ENCODE data around the gene RPS4Y2. TPM values are rescaled to one million over a fixed set of nuclear protein-coding genes. Genes with fewer than 3 reads are reported as not detected.

Gene RPS4Y2
- total RNA-seq, 1 donor = not detected

DNA sequence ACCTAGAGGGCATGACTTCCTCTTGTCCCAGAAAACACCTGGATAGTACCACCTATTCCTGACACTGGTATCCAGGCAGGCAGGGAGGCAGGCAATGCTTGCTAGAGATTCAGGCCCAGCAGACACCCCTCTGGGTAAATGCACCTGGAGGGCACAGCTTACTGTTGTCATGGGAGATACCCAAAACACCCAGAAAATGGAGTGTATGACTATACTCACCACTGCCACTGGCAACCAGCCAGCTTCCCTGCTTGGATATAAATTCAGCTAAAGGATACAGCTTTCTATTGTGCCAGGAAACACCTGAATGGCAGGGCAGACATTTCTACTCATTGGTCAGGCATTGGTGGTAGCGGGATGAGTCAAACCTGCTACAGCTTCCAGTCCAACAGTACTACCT is 58.9 kb downstream of the RPS4Y2 start:
- no peak for DNase-seq (ENCODE audit: low read depth)
- TF ChIP-seq, protein P1, sequence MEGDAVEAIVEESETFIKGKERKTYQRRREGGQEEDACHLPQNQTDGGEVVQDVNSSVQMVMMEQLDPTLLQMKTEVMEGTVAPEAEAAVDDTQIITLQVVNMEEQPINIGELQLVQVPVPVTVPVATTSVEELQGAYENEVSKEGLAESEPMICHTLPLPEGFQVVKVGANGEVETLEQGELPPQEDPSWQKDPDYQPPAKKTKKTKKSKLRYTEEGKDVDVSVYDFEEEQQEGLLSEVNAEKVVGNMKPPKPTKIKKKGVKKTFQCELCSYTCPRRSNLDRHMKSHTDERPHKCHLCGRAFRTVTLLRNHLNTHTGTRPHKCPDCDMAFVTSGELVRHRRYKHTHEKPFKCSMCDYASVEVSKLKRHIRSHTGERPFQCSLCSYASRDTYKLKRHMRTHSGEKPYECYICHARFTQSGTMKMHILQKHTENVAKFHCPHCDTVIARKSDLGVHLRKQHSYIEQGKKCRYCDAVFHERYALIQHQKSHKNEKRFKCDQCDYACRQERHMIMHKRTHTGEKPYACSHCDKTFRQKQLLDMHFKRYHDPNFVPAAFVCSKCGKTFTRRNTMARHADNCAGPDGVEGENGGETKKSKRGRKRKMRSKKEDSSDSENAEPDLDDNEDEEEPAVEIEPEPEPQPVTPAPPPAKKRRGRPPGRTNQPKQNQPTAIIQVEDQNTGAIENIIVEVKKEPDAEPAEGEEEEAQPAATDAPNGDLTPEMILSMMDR (IDR thresholded peaks at IDR 0.05; ENCODE audit: insufficient read depth, low read depth, low read length) = no peak
- H3K4me3 ChIP-seq (ENCODE audit: low read depth, low read length) = no peak overlapping the region

DNA sequence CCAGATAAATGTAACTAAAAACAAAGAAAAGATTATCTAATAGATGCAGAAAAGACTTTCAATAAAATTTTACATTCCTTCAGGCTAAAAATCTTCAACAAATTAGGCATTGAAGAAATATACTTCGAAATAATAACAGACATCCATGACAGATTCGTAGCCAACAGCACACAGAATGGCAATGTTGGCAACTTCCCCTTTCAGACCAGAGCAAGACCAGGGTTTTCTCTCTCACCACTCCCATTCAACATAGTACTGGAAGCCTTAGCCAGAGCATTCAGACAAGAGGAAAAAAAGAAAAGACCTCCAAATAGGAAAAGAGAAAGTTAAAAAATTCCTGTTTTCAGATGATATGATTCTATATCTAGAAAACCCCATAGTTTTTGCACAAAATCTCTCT is 61.2 kb downstream of the RPS4Y2 start:
- no peak overlapping the region for H3K4me3 ChIP-seq (ENCODE audit: low read depth, low read length)
- DNase-seq (ENCODE audit: low read depth) = no peak
- TF ChIP-seq, protein P1 (IDR thresholded peaks at IDR 0.05; ENCODE audit: insufficient read depth, low read depth, low read length) = no peak

Other genes starting within 250 kb of the RPS4Y2 start
- gene EIF1AY, start 180.3 kb upstream of the RPS4Y2 start, total RNA-seq = 1.7 TPM in 1 of 2 replicates, not detected in the other

All from fibroblast of villous mesenchyme (primary cell).